Stimulated activated CD4-positive, alpha-beta T cell treated with anti-CD3 and anti-CD28 coated beads, Interleukin-2, amount 100 ng/mL, for 24 hours (primary cell): ENCODE measurements around the gene PAX2.

Experiments used
- DNase-seq, 2 donors: peaks; one replicate each; pipeline ENCODE4 v3.0.0-alpha.2; 2020

The PAX2 gene

GRCh38 chr10:100740476-100741377 is 4.7 kb upstream of the PAX2 start:
- no peak for DNase-seq

GRCh38 chr10:100741378-100742075 is 3.9 kb upstream of the PAX2 start:
- DNase-seq: no peak

- no peak for DNase-seq
Observed at GRCh38 chr10:100742076-100742771, 3.2 kb upstream of the PAX2 start.

GRCh38 chr10:100742936-100743335 is 2.4 kb upstream of the PAX2 start:
- DNase-seq: no peak

GRCh38 chr10:100743626-100744135 is 1.7 kb upstream of the PAX2 start:
- DNase-seq: peak; percentile 56 to 61

- peak in 1 of 2 donors; percentile 55 for DNase-seq
Observed at GRCh38 chr10:100744136-100744986, 1.0 kb upstream of the PAX2 start.

- no peak for DNase-seq
Observed at GRCh38 chr10:100745882-100746783, 751 bp downstream of the PAX2 start.

- DNase-seq: no peak
Observed at GRCh38 chr10:100746784-100747455, 1.5 kb downstream of the PAX2 start.

GRCh38 chr10:100747456-100748230 is 2.3 kb downstream of the PAX2 start:
- no peak for DNase-seq

GRCh38 chr10:100748231-100749058 is 3.1 kb downstream of the PAX2 start:
- no peak for DNase-seq

GRCh38 chr10:100749059-100749308 is 3.6 kb downstream of the PAX2 start:
- no peak for DNase-seq

GRCh38 chr10:100749309-100750217 is 4.2 kb downstream of the PAX2 start:
- DNase-seq: no peak

GRCh38 chr10:100750291-100751210 is 5.2 kb downstream of the PAX2 start:
- no peak for DNase-seq

- DNase-seq: no peak
Observed at GRCh38 chr10:100751211-100751933, 6.0 kb downstream of the PAX2 start.

GRCh38 chr10:100755821-100756220 is 10.4 kb downstream of the PAX2 start:
- DNase-seq: no peak

- DNase-seq: no peak
Observed at GRCh38 chr10:100759331-100759730, 13.9 kb downstream of the PAX2 start.
